HepG2 (cell line): ENCODE measurements around the gene PPP1R12B. TPM values are rescaled to one million over a fixed set of nuclear protein-coding genes. Genes with fewer than 3 reads are reported as not detected.

Experiments used
- ATAC-seq: fragments of 200-7000 bp; cut with Tn5 transposase; 3 replicates; pipeline ENCODE4 v1.9.1; 2020; ENCODE audit warnings: mild to moderate bottlenecking, moderate library complexity
- BruUV-seq: library from RNA; stranded (reverse); fragments of 400-500 nt; replicated peaks from 2 replicates; lab custom pipeline; 2021; lab: Mats Ljungman, UMichigan
- CTCF ChIA-PET: fragments of 300-600 bp; formaldehyde crosslinking; extraction: SDS; loops from one replicate; lab custom pipeline; 2021; ENCODE audit warnings: low total read pairs, inconsistent platforms, low intra/inter-chr PET ratio; lab: Yijun Ruan, JAX
- POLR2A ChIA-PET: fragments of 350-600 bp; sonication (Branson Sonifier 250); formaldehyde crosslinking; loops from one replicate; lab custom pipeline; 2020; ENCODE audit warnings: antibody characterized with exemption, inconsistent platforms; lab: Yijun Ruan, JAX
- DNase-seq: peaks from one replicate; pipeline ENCODE4 v3.0.0-alpha.2; 2015; ENCODE audit warnings: low spot score
- FAIRE-seq: peaks from 3 replicates; lab custom pipeline; 2011; peaks lifted over from hg19 to GRCh38; lab: Jason Lieb, UNC
- H2AFZ ChIP-seq: one replicate; pipeline ENCODE4 v1.6.1; 2011; ENCODE audit warnings: low read length, inconsistent platforms
- H3K27ac ChIP-seq: fragments of 300-600 bp; 3 replicates; pipeline ENCODE4 v1.8.0; 2011; ENCODE audit warnings: mixed run types, mild to moderate bottlenecking, mixed read lengths, low read length, inconsistent platforms; ENCODE audit not compliant: insufficient read depth; ENCODE audit errors: extremely low read length
- H3K27me3 ChIP-seq, 2 experiments: fragments of 200-600 bp in 1 of 2; 2 replicates in 1 of 2; 3 replicates in 1 of 2; pipeline versions ENCODE4 v1.6.0 to v1.8.0; 2011; ENCODE audit warnings: low read length in 2 of 2, mild to moderate bottlenecking in 2 of 2, moderate library complexity in 2 of 2, inconsistent platforms in 1 of 2; ENCODE audit not compliant: insufficient read depth in 2 of 2, control insufficient read depth in 1 of 2
- H3K36me3 ChIP-seq, 2 experiments: fragments of 200-600 bp in 1 of 2; replicated peaks in 1 of 2; 2 replicates in 1 of 2; 3 replicates in 1 of 2; pipeline versions ENCODE4 v1.5.1 to v1.8.0; 2011; ENCODE audit warnings: low read length in 2 of 2, inconsistent platforms in 1 of 2; ENCODE audit not compliant: insufficient read depth in 2 of 2, control insufficient read depth in 1 of 2
- H3K4me1 ChIP-seq: 2 replicates; pipeline ENCODE4 v1.5.1; 2012; ENCODE audit warnings: low read length, inconsistent platforms; ENCODE audit not compliant: insufficient read depth
- H3K4me2 ChIP-seq: 2 replicates; pipeline ENCODE4 v1.6.0; 2011; ENCODE audit warnings: low read depth, low read length, inconsistent platforms
- H3K4me3 ChIP-seq, 3 experiments: fragments of 200-600 bp in 1 of 3; sonication (generic), shearing (Covaris generic) in 1 of 3; replicated peaks in 1 of 3; 2 replicates each; pipeline ENCODE4 v1.5.1; 2011 to 2016; ENCODE audit warnings: low read length in 3 of 3, inconsistent platforms in 2 of 3, low read depth in 2 of 3, mild to moderate bottlenecking in 2 of 3, control low read depth in 1 of 3, mixed read lengths in 1 of 3; ENCODE audit not compliant: insufficient read depth in 1 of 3
- H3K79me2 ChIP-seq: one replicate; pipeline ENCODE4 v1.6.1; 2011; ENCODE audit warnings: low read length, inconsistent platforms; ENCODE audit not compliant: insufficient read depth
- H3K9ac ChIP-seq: 2 replicates; pipeline ENCODE4 v1.6.0; 2011; ENCODE audit warnings: mild to moderate bottlenecking, low read depth, low read length, inconsistent platforms; ENCODE audit not compliant: insufficient read depth
- H3K9me3 ChIP-seq: 2 replicates; pipeline ENCODE4 v1.5.1; 2012; ENCODE audit warnings: mild to moderate bottlenecking, low read length
- H4K20me1 ChIP-seq: 2 replicates; pipeline ENCODE4 v1.6.0; 2011; ENCODE audit warnings: inconsistent platforms, mild to moderate bottlenecking, low read length, moderate library complexity; ENCODE audit not compliant: insufficient read depth
- CREB1 ChIP-seq, 2 experiments: fragments of 450-650 bp in 1 of 2; IDR thresholded peaks; 2 replicates each; pipeline ENCODE4 v1.6.1; 2016 to 2017; ENCODE audit warnings: control low read depth in 1 of 2, mild to moderate bottlenecking in 1 of 2, missing compliant biosample characterization in 1 of 2, missing genetic modification characterization in 1 of 2
- KDM6A ChIP-seq: IDR thresholded peaks from 2 replicates; pipeline ENCODE4 v1.6.1; 2016; ENCODE audit warnings: low read depth
- NFE2L1 ChIP-seq: sonication (generic); formaldehyde crosslinking; IDR thresholded peaks from 2 replicates; pipeline ENCODE4 v1.4.0; 2020; ENCODE audit warnings: missing genetic modification reagents, mild to moderate bottlenecking, borderline replicate concordance
- NPAS2 ChIP-seq: sonication (generic); formaldehyde crosslinking; IDR thresholded peaks from 2 replicates; pipeline ENCODE4 v1.8.0; 2022; ENCODE audit warnings: mild to moderate bottlenecking, missing genetic modification reagents, borderline replicate concordance
- PLRG1 ChIP-seq: fragments of 450-650 bp; conservative IDR thresholded peaks from 2 replicates; pipeline ENCODE4 v1.6.1; 2016
- REXO4 ChIP-seq: sonication (generic); formaldehyde crosslinking; IDR thresholded peaks from 2 replicates; pipeline ENCODE4 v1.8.0; 2022; ENCODE audit warnings: missing genetic modification reagents, mild to moderate bottlenecking, borderline replicate concordance
- SP1 ChIP-seq, 2 experiments: fragments of 450-650 bp in 1 of 2; sonication (generic) in 1 of 2; formaldehyde crosslinking in 1 of 2; IDR thresholded peaks; 2 replicates each; pipeline versions ENCODE4 v1.4.0 to v1.6.1; 2016 to 2020; ENCODE audit warnings: missing genetic modification reagents in 1 of 2
- ZFP37 ChIP-seq: sonication (generic); formaldehyde crosslinking; IDR thresholded peaks from 2 replicates; pipeline ENCODE4 v1.4.0; 2020; ENCODE audit warnings: missing genetic modification reagents, borderline replicate concordance
- ZNF17 ChIP-seq: sonication (generic); formaldehyde crosslinking; IDR thresholded peaks from 2 replicates; pipeline ENCODE4 v1.5.0; 2020; ENCODE audit warnings: mild to moderate bottlenecking, missing genetic modification reagents
- ZNF264 ChIP-seq: sonication (generic); formaldehyde crosslinking; IDR thresholded peaks from 2 replicates; pipeline ENCODE4 v1.4.0; 2020; ENCODE audit warnings: missing genetic modification reagents
- ZNF496 ChIP-seq: sonication (generic); formaldehyde crosslinking; IDR thresholded peaks from 2 replicates; pipeline ENCODE4 v1.8.1; 2023; ENCODE audit warnings: mild to moderate bottlenecking, moderate library complexity, missing genetic modification reagents; ENCODE audit not compliant: insufficient replicate concordance
- ZNF567 ChIP-seq: sonication (generic); formaldehyde crosslinking; IDR thresholded peaks from 2 replicates; pipeline ENCODE4 v1.8.1; 2023; ENCODE audit warnings: mild to moderate bottlenecking, missing genetic modification reagents, borderline replicate concordance
- ZNF775 ChIP-seq: sonication (generic); formaldehyde crosslinking; IDR thresholded peaks from 2 replicates; pipeline ENCODE4 v1.4.0; 2020; ENCODE audit warnings: missing genetic modification reagents, mild to moderate bottlenecking, moderate library complexity, borderline replicate concordance
- WGBS: methylation state at CpG from one replicate; pipeline ENCODE4 v1.1.6; 2017; ENCODE audit warnings: low lambda C conversion rate; 5-methylcytosine and 5-hydroxymethylcytosine counted together
- in situ Hi-C: cut with HindIII; loops from 2 replicates; pipeline ENCODE4 v1.10.0; 2017; ENCODE audit warnings: low pct_unique_long_range_greater_than_20kb; ENCODE audit not compliant: extremely low pct_ligation_motif_present
- intact Hi-C: fragments of 100-400 bp; cut with micrococcal nuclease; formaldehyde crosslinking; loops from one replicate; pipeline ENCODE4 v1.10.0; 2022; ENCODE audit not compliant: unreplicated experiment
- polyA plus RNA-seq, 8 experiments: library from polyadenylated mRNA; depleted of rRNA in 3 of 8; stranded (reverse) in 7 of 8; unstranded in 1 of 8; fragments of >200 nt; fragmentation: Illumina TruSeq in 4 of 8; extraction: Trizol in 4 of 8; gene quantifications; 2 replicates each; pipeline versions ENCODE4 v1.2.1 to v1.2.3, GENCODE V29; 2011 to 2016; ENCODE audit warnings: low read depth in 4 of 8, missing spikeins in 1 of 8, mixed read lengths in 1 of 8; ENCODE audit not compliant: insufficient read depth in 1 of 8
- total RNA-seq, 5 experiments: library from RNA; depleted of rRNA; stranded (reverse); fragments of >200 nt; fragmentation: Illumina TruSeq; extraction: Trizol; gene quantifications; 2 replicates each; pipeline ENCODE4 v1.2.3, GENCODE V29; 2016; ENCODE audit warnings: low read depth in 1 of 5
- TF ChIP-seq, protein P1 (sequence below): sonication (generic); formaldehyde crosslinking; IDR thresholded peaks from 2 replicates; pipeline ENCODE4 v1.5.1; 2020; ENCODE audit warnings: mild to moderate bottlenecking, missing genetic modification reagents, borderline replicate concordance
- TF ChIP-seq, protein P2 (sequence below): sonication (generic); formaldehyde crosslinking; IDR thresholded peaks from one replicate; pipeline ENCODE4 v1.5.1; 2020; ENCODE audit warnings: mild to moderate bottlenecking, missing genetic modification reagents; ENCODE audit errors: not compliant biosample characterization

PPP1R12B gene
- total and polyA plus RNA-seq, 2 of the 13 experiments (the other 11 are each of a cell fraction or from before 2014, with no cell fraction given), result 12.0 to 13.6 TPM

DNA sequence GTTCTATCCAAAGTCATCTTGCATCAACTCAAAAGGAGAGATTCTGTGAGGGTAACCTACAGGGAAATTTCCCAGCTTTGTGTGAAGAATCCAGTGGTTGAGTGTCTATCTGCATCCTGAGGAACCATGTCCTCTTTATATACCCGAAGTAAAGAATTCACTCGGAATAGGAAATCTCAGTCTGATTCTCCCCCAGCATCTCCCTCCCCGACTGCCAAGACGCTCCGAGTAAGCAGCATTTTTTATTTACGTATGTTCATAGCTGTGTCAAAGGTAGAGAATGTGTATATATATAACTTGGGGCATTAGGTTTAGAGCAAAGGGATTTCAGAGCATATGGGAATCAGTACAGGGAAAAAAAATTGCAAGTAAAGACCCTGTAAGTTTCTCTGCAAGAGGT, 191.5 kb downstream of the PPP1R12B start (continued):
- TF ChIP-seq, protein P1, sequence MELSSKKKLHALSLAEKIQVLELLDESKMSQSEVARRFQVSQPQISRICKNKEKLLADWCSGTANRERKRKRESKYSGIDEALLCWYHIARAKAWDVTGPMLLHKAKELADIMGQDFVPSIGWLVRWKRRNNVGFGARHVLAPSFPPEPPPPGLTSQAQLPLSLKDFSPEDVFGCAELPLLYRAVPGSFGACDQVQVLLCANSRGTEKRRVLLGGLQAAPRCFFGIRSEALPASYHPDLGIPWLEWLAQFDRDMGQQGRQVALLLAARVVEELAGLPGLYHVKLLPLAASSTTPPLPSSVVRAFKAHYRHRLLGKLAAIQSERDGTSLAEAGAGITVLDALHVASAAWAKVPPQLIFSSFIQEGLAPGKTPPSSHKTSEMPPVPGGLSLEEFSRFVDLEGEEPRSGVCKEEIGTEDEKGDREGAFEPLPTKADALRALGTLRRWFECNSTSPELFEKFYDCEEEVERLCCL, result no peak
- TF ChIP-seq, all 625 proteins: peak for 0

DNA sequence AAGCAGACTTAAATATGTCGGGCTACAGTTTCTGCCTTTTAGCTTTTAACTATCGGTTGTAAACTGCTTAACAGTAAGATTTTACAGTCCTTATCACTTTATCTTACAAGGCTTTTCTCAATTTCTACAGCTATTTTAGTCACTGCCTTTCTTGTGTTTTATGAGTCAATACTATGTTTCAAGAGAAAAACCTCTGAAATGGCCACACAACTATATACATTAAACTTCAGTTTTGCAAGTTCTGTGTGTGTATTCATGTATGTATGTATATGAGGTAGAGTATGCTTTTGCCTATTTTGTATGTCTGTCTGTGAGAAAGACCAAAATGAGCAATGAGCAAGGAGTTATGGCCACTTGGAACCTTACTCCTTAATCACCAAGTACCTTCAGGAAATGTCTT, 191.9 kb downstream of the PPP1R12B start:
- no peak for FAIRE-seq
- WGBS, result 98% methylated on average over 2 of the region's 2 CpGs
- ChIA-PET POLR2A (no interaction called here), CTCF (no interaction called here)
- Histone ChIP-seq H3K9ac (no peak overlapping the region), H4K20me1 (no peaks in the 10 kb centered on the region), H3K27me3 (no peaks in the 10 kb centered on the region), H2AFZ (no peak overlapping the region), H3K4me2 (no peak overlapping the region), H3K4me1 (peaks cover 17% of the 10 kb centered on the region), H3K27ac (no peak overlapping the region), H3K4me3 (no peak overlapping the region), H3K9me3 (no peaks in the 10 kb centered on the region), H3K36me3 (0 out of 5 replicates have a peak, but pooled peaks cover 0 to 3% of the 10 kb centered on the region in 2 experiments), H3K79me2 (no peaks in the 10 kb centered on the region)
- no peak for DNase-seq
- no TSS peak for BruUV-seq
- in situ Hi-C loops (no loop called here), intact Hi-C loops (no loop called here)
- ATAC-seq, result no peak
- TF ChIP-seq ZNF496 (no peak), SP1 (IDR thresholded peaks at IDR 0.05) (no peak), SP1 (CRISPR knock-in tag; IDR thresholded peaks at IDR 0.05) (no peak), ZNF567 (CRISPR knock-in tag) (no peak), ZNF775 (CRISPR knock-in tag) (no peak), NPAS2 (CRISPR knock-in tag) (no peak), REXO4 (CRISPR knock-in tag) (no peak), ZFP37 (CRISPR knock-in tag) (no peak), NFE2L1 (CRISPR knock-in tag) (no peak), ZNF17 (no peak), CREB1 (IDR thresholded peaks at IDR 0.05) (no peak), CREB1 (CRISPR knock-in tag; IDR thresholded peaks at IDR 0.05) (no peak), PLRG1 (no peak), KDM6A (no peak), ZNF264 (no peak)
- TF ChIP-seq, protein P2, sequence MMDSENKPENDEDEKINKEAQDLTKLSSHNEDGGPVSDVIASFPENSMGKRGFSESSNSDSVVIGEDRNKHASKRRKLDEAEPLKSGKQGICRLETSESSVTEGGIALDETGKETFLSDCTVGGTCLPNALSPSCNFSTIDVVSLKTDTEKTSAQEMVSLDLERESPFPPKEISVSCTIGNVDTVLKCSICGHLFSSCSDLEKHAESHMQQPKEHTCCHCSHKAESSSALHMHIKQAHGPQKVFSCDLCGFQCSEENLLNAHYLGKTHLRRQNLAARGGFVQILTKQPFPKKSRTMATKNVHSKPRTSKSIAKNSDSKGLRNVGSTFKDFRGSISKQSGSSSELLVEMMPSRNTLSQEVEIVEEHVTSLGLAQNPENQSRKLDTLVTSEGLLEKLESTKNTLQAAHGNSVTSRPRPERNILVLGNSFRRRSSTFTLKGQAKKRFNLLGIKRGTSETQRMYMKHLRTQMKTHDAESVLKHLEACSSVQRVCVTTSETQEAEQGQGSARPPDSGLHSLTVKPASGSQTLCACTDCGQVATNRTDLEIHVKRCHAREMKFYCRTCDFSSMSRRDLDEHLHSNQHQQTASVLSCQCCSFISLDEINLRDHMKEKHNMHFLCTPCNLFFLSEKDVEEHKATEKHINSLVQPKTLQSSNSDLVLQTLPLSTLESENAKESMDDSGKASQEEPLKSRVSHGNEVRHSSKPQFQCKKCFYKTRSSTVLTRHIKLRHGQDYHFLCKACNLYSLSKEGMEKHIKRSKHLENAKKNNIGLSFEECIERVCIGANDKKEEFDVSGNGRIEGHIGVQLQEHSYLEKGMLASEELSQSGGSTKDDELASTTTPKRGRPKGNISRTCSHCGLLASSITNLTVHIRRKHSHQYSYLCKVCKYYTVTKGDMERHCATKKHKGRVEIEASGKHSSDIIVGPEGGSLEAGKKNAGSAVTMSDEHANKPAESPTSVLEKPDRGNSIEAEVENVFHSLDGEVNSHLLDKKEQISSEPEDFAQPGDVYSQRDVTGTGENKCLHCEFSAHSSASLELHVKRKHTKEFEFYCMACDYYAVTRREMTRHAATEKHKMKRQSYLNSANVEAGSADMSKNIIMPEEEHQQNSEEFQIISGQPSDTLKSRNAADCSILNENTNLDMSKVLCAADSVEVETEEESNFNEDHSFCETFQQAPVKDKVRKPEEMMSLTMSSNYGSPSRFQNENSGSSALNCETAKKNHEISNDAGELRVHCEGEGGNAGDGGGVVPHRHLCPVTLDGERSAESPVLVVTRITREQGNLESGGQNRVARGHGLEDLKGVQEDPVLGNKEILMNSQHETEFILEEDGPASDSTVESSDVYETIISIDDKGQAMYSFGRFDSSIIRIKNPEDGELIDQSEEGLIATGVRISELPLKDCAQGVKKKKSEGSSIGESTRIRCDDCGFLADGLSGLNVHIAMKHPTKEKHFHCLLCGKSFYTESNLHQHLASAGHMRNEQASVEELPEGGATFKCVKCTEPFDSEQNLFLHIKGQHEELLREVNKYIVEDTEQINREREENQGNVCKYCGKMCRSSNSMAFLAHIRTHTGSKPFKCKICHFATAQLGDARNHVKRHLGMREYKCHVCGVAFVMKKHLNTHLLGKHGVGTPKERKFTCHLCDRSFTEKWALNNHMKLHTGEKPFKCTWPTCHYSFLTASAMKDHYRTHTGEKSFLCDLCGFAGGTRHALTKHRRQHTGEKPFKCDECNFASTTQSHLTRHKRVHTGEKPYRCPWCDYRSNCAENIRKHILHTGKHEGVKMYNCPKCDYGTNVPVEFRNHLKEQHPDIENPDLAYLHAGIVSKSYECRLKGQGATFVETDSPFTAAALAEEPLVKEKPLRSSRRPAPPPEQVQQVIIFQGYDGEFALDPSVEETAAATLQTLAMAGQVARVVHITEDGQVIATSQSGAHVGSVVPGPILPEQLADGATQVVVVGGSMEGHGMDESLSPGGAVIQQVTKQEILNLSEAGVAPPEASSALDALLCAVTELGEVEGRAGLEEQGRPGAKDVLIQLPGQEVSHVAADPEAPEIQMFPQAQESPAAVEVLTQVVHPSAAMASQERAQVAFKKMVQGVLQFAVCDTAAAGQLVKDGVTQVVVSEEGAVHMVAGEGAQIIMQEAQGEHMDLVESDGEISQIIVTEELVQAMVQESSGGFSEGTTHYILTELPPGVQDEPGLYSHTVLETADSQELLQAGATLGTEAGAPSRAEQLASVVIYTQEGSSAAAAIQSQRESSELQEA (CRISPR knock-in tag), result no peak
